GM21737 (cell line): ENCODE measurements around the gene HSP90AB1.

Experiments
- ATAC-seq: cut with Tn5 transposase; IDR thresholded peaks from one replicate; pipeline ENCODE4 v1.9.1; 2021; ENCODE audit warnings: mild to moderate bottlenecking, moderate library complexity; ENCODE audit not compliant: unreplicated experiment

HSP90AB1 gene

DNA sequence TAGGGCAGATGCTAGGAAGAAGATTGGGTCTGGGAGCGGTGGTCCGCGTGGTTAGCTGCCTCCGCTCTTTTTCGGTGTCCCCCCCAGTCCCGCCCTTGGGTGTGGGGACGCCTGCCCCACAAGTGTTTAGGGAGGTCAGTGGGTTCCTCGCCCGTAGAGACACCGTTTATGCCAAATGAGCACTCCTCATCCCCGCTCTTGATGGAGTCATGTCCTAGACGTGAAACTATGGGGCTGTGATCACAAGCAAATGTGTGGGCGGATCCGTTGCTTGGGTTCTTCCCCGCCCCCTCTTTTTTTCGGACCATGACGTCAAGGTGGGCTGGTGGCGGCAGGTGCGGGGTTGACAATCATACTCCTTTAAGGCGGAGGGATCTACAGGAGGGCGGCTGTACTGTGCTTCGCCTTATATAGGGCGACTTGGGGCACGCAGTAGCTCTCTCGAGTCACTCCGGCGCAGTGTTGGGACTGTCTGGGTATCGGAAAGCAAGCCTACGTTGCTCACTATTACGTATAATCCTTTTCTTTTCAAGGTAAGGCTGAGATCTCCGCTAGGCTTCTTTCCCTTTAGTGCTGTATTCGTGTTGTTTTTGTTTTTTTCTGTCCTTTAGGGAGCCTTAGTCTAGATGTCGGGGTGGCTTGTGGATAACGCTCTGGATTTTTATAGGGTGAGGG is at the start of gene HSP90AB1:
Gene HSP90AB1, plus strand, starts transcription at position 439 of the 675 bp plus-strand sequence. CDS start 1,529 bp downstream, outside the sequence.
- peak; percentile 56 for ATAC-seq

DNA sequence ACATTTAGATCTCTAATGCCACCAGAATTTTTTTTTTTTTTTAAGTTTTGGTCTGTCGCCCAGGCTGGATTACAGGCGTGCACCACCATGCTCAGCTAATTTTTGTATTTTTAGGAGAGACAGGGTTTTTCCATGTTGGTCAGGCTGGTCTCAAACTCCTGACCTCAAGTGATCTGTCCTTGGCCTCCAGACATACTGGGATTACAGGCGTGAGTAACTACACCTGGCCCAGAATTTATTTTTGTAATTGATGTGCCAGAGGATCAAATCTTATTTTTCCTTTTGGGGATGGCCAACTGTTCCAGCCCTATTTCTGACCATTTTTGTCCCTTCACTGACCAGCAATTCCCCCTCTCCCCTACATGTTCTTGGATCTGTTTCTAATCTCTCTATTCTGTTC is 48.2 kb upstream of the HSP90AB1 start:
- no peak for ATAC-seq

DNA sequence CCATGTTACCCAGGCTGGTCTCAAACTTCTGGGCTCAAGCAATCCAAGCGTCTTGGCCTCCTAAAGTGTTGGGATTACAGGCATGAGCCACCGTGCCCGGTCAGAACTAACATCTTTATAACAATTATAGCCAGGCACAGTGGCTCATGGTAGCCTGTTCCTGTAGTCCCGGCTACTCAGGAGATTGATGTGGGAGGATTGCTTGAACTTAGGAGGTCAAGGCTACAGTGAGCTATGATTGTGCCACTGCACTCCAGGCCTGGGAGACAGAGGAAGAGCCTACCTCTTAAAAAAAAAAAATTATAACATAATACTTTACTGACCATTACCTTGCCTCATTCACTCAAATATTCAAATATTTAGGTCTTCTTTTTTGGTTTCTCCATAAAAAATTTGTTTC is 47.0 kb upstream of the HSP90AB1 start:
- ATAC-seq: no peak

DNA sequence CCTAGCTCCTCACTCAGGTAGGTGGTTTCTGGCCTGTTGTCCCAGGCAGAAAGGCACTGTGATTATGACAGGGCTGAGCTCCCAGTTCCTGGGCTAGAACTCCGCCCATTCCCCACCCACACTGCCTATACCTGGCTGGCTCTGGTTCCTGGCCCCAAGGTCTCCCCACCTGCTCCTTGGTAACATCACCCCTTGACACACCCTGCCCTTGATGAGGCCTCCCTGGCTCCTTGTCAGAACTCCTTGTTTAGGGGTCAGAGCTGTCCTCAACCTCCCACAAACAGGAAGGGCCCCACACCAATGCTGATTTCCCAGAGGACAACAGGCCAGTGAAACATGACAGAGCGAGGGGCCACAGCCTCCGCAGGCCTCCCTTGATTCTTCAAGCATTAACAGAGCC is 45.7 kb upstream of the HSP90AB1 start:
- no peak for ATAC-seq

DNA sequence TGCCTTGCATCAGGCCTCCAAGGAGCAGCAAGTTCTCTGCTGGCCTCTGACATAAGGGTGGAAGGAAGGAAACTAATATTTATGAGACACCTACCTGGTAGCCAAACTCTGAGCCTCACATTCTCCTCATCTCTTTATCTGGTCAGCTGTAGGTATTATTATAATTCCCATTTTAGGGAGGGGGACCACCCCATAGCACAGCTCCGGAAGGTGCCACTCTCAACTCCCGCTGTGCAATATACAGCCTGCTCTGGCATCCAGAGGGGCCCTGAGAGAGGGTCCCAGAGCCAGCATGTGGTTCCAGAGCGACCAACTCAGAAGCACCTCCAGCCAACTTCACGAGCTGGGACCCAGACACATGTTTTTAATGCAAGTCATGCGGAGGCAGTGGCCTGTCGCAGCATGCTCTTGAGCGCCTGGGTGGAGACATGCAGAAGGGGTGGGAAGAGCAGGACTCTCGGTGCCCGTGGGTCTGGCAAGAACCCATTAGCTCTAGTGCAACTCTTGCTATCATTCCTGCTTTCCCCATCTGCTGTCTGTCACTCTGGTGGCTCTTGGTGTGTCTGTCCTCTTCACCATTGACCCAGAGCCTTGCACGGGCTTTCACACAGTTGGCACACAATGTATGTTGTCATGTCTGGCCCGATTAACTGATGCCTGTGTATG is 45.1 kb upstream of the HSP90AB1 start:
- no peak for ATAC-seq

DNA sequence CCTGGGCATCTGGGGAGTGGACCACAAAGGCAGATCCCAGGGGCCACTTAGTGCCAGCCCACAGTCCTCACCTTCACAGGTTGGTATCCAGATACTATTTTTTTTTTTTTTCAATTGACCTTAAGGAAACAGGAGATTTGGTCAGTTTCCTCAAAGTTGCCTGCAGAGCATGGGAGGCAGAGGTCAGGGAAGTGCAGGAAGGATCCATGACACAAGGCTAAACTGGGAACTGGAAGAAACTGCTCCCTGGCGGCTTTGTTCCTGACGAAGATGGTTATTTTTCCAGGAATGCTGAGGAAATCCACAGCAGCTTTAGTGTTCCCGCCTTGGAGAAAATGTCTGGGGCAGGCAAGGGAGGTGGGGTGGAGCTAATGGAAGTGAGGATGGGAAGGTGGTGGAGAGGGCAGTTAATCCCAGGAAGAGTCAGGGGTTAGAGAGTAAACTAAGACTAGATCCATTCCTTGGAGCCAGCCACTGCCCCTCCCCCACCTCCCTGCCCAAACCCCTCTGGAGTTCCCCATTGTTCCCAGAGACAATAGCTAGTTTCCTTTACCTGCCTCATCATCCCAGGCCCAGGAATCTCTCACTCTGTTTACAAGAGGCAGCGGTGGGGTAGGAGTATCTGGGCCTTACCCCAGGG is 44.4 kb upstream of the HSP90AB1 start:
- no peak for ATAC-seq

DNA sequence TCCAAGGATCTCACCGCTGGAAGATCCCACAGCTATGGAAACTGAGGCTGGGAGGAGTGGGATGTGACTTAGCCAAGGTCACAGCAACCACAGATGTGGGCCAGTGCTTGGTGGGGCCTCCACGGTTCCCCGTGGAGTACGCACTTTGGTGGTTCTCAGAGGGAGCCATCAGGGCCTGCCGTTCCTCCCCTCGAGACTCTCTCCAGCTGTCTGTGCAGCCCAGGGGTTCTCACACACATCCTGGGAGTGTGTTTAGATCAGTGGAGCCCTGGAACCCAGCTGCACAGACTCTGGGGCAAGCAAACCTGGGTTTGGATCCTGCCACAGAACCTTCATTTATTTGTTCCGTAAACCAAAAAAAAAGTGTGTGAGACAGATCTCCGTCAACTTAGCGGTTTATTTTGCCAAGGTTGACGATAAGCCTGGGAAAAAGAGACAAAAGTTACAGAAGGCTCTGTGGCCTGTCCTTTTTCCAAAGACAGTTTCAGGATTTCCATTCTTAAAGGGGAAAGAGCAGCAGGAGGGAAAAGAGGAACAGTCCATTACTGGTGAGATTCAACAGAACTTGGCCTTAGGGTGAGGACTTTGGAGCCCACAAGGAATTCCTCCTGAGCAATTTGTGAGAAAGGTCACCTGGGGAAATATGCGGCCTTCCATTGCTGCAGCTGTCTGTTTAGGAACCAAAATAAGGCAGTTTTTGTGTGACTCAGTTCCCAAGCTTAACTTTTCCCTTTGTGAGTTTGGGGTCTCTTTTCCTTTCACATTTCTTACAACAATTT is 43.7 kb upstream of the HSP90AB1 start:
- no peak for ATAC-seq

DNA sequence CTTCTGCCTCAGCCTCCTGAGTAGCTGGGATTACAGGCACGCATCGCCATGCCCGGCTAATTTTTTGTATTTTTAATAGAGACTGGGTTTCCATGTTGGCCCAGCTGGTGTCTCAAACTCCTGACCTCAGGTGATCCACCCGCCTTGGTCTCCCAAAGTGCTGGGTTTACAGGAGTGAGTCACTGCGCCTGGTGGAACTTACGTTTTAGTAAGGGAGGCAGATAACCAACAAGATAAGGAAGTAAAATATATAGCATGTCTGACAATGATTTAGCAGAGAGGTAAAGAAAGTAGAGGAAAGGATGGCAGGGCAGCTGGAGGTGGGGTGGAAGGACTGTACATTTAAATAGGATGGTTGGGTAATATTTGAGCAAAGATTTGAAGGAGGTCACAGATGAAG is 42.9 kb upstream of the HSP90AB1 start:
- ATAC-seq: no peak

DNA sequence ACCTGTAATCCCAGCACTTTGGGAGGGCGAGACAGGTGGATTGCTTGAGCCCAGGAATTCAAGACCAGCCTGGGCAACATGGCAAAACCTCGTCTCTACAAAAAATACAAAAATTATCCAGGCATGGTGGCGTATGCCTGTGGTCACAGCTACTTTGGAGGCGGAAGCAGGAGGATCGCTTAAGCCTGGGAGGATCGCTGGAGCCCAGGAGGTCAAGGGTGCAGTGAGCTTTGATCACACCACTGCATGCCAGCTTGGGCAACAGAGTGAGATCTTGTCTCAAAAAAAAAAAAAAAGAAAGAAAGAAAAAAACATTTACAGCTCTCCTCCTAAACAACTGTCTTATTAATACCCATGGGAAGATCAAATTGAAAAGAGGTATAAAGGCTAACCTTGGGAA is 38.9 kb upstream of the HSP90AB1 start:
- no peak for ATAC-seq

DNA sequence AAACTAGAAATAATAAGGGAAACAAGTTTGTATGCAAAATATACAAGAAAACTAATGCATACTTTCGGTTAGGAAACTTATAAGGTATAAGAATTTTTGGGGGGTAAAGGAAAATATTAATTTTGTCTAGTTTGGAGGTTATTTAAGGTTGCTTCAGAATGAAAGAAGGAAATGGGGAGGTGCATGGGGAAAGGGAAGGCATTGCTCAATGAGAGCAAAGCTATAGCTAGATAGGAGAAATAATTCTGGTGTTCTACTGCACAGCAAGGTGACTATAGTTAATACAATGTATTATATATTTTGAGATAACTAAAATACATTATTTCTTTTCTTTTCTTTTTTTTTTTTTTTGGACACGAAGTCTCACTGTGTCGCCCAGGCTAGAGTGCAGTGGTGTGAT is 35.6 kb upstream of the HSP90AB1 start:
- no peak for ATAC-seq

DNA sequence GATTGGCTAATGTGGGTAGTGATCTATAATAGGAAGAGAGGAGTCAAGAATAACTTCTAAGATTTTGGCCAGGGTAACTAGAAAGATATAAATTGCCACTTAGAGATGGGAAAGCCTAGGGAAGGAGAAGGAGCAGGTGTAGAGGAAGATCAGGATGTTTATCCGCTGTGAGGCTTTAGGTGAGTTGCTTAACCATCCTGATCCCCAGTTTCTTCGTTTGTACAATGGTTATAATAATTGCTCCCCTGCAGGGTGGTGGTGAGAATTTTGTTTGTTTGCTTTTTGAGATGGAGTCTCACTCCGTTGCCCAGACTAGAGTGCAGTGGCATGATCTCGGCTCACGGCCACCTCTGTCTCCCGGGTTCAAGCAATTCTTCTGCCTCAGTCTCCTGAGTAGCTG is 32.6 kb upstream of the HSP90AB1 start:
- no peak for ATAC-seq

DNA sequence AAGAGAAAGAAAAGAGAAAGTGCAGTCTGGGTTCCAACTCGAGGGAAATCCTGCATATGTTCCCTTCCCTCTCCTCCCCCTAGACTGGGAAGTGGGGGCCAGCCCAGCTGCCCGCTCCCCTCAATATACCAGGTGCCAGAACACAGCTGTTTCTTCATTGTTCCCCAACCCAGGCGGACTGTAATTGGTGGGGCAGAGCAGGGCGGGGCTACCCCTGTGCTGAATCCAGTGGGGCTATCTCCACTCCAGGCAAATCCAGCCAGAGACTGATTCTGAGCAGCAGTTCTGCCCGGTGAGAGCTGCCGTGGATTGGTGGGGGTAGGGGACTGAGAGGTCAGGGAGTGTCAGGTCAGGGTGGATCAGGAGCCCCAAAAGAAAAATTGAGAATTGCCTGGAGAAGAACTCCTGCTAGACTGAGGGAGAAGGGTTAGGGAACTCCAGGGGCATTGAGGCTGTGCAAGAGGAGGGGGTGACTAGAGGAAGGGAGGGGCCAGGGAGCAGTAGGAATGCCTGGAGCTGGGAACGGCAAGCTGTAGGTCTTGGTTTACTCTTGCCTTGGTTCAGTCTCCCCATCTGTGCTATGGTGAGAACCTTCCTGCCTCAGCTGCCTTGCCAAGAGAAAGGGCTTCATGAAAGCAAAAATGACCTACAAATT is 30.1 kb upstream of the HSP90AB1 start, which contains the start of gene MYMX:
Gene MYMX, plus strand, starts transcription at position 250 of the 655 bp plus-strand sequence. CDS start 546 bp downstream, outside the sequence.
- no peak for ATAC-seq

DNA sequence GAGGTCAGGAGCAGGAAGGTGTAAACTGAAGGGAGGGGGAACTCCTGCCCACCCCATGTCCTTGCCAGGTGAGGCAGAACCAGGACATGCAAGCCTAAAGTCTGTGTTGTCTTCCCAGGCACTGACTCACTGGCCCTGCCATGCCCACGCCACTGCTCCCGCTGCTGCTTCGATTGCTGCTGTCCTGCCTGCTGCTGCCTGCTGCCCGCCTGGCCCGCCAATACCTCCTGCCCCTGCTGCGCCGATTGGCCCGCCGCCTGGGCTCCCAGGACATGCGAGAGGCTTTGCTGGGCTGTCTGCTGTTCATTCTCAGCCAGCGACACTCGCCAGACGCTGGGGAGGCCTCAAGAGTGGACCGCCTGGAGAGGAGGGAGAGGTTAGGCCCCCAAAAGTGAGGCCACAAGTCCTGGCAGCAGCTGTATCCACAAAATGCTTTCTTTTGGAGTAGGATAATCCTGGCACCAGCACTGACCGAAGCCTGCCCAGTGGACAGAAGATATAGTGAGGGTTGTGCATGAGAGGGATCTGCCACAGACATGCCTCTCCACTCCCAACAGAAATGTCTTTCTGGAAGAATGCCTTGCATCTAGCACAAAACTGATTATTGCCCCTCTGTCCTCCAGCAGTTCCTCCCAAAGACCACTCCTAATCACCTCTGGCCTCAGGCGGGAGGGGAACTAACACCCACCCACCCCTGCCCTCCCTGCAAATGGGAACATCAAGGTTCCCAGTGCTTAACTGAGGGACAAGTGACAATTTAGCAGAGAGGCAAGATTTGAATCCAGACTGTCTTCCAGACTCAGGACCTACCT is 29.4 kb upstream of the HSP90AB1 start:
- no peak for ATAC-seq

DNA sequence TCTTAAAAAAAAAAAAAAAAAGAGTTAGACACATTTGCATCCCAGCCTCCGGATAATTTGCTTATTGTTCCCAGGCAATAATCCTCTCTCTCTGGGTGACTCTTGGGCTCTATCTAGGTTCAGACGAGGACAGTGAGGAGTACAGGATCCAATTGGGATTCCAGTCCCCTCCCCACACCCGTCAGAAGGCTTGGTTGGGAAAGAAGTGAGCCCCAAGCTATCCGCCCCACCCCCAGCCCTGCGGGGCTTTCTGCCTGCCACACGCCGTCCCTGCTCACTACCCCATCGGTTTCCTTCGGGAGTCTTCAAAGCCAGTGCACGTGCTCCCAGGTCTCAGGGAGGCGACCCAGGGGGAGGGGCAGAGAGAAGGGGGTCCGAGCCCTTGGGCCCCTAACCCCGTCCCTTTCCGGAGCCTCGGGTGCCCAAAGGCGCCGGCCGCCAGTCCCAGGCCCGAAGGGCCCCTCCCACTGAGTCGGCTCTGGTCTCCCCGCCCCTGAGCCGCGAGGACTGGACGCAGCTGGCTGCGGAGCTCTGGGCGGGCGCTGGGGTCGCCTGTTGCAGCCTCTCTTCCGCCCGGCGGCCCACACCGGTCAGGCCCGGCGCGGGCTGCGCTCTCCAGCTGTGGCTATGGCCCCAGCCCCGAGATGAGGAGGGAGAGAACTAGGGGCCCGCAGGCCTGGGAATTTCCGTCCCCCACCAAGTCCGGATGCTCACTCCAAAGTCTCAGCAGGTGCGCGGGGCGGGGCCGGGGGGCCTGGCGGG is 27.7 kb upstream of the HSP90AB1 start:
- ATAC-seq: peak; percentile 42

DNA sequence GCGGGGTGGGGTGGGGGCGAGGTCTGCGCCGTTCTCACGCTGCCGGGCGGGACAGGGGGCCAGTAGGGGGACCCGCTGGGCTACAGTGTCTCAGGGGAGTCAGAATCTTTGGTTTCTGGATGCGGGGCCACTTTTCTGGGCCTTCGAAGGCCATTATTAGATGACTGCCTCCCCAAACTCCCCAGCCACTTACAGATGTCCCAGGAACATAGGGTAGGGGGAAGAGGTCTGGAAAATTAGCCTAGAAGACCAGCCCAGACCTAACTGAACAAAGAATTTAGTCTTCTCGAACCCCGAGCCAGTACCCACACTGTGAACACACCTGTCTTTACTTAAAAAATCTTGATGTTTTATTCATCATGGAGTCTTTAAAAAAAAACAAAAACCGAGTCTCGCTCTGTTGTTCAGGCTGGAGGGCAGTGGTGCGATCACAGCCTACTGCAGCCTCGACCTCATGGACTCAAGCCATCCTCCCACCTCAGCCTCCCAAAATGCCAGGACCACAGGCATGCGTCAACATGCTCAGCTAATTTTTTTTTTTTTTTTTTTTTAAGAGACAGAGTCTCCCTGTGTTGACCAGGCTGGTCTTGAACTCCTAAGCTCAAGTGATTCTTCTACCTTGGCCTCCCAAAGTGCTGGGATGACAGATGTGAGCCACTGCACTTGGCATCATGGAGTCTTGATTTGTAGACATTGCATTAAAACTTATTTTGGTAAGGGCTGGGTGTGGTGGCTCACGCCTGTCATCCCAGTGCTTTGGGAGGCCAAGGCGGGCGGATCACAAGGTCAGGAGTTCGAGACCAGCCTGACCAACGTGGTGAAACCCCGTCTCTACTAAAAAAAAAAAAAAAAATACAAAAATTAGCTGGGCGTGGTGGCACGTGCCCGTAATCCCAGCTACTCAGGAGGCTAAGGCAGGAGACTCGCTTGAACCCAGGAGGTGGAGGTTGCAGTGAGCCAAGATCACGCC is 26.8 kb upstream of the HSP90AB1 start:
- ATAC-seq: no peak

DNA sequence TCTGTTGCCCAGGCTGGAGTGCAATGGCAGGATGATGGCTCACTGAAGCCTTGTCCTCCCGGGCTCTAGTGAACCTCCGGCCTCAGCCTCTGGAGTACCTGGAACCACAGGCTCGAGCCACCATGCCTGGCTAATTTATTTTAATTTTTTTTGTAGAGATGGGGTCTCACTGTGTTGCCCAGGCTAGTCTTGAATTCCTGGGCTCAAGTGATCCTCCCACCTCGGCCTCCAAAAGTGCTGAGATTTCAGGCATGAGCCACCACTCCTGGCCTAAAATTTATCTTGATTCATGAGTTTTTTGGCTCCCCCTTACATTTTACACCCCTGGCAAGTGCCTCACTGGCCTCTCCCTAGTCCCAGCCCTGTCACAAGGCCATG is 26.0 kb upstream of the HSP90AB1 start:
- no peak for ATAC-seq

DNA sequence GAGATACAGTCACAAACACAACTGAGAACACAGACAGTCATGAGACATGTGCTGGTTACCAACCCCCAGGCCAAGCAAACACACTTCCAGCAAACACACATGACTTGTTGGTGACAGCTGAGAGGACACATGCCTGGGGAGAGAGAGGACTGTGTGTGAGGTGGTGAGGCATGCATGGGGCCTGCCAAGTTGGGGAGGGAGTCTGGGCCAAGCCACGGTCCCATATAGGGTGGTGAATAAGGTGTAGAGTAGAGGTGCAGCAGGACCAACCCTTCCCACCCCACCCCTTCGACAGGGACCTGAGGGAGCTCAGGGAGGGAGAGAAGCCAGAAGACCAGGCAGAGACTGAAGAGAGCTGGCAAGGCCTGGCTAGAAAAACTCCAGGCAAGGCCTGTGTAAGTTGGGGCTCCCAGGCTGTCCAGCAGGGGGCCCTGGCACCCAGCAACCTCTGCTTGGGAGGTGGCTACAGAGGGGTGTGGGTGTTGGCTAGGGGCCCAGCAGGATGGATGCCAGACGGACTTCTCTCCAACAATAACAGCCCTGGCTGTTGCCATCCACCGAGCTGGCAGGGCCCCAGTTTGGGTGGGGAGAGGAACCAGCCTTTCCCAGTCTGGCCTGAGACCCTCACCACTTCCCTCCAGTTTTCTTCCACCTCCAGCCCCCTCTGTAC is 25.5 kb upstream of the HSP90AB1 start:
- no peak for ATAC-seq

DNA sequence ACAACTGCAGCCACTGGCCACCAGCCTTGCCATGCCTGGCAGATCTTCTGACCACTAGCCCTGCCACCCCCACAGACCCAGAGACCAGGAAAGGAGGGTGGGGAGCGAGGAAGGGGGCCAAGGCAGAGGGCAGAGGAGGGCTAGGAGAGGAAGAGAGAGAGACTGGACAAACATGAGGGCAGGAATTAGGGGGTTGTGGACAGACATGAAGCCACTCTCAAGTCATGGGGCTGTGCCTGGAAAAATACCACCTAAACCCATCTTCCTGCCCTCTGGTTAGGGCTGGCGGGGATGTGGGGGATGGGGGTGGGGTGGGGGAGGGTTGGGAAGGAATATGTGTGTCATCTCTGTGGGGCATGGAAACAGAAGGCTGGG is 25.0 kb upstream of the HSP90AB1 start:
- no peak for ATAC-seq
